ENCODE measurements around the gene C20orf202. TPM values are rescaled to one million over a fixed set of nuclear protein-coding genes. Genes with fewer than 3 reads are reported as not detected.

The C20orf202 gene
- total RNA-seq, 4 donors from 2014 or later, result 0.73 to 0.83 TPM; not detected in 2

GRCh38 chr20:1185790-1186334, 17.4 kb upstream of the C20orf202 start:
- Histone ChIP-seq H3K27me3 (peaks cover 3% of the 10 kb centered on the region in 2 donors), H3K4me1 (peaks cover 0 to 11% of the 10 kb centered on the region in 2 donors), H3K4me3 (peak overlapping the region; percentile 9 to 20), H3K36me3 (no peaks in the 10 kb centered on the region), H3K9me3 (no peaks in the 10 kb centered on the region), H3K27ac (no peak overlapping the region)
- DNase-seq, result no peak
- TF ChIP-seq POLR2A (IDR thresholded peaks at IDR 0.05) (no peak), CTCF (IDR thresholded peaks at IDR 0.05) (peak in 1 of 4 experiments; percentile 5)
- intact Hi-C loops (cut with DNase I; ENCODE audit: low total_unique reads), result no loop called here

GRCh38 chr20:1186367-1186991, 16.8 kb upstream of the C20orf202 start:
- DNase-seq, result no peak
- intact Hi-C loops (cut with DNase I; ENCODE audit: low total_unique reads), result no loop called here
- H3K4me1 ChIP-seq, result peaks cover 0 to 11% of the 10 kb centered on the region in 2 donors
- H3K27ac ChIP-seq, result no peak overlapping the region
- no peaks in the 10 kb centered on the region for H3K36me3 ChIP-seq
- H3K27me3 ChIP-seq, result peaks cover 3% of the 10 kb centered on the region in 2 donors
- H3K9me3 ChIP-seq, result no peaks in the 10 kb centered on the region
- TF ChIP-seq CTCF (IDR thresholded peaks at IDR 0.05) (no peak), POLR2A (IDR thresholded peaks at IDR 0.05) (no peak)
- no peak overlapping the region for H3K4me3 ChIP-seq

GRCh38 chr20:1187605-1188171, 15.6 kb upstream of the C20orf202 start:
- H3K36me3 ChIP-seq, result no peaks in the 10 kb centered on the region
- no peak overlapping the region for H3K27ac ChIP-seq
- peaks cover 3% of the 10 kb centered on the region in 2 donors for H3K27me3 ChIP-seq
- TF ChIP-seq CTCF (IDR thresholded peaks at IDR 0.05) (no peak), POLR2A (IDR thresholded peaks at IDR 0.05) (no peak)
- no peaks in the 10 kb centered on the region for H3K9me3 ChIP-seq
- intact Hi-C loops (cut with DNase I; ENCODE audit: low total_unique reads), result no loop called here
- H3K4me3 ChIP-seq, result no peak overlapping the region
- peaks cover 0 to 11% of the 10 kb centered on the region in 2 donors for H3K4me1 ChIP-seq
- no peak for DNase-seq

- Histone ChIP-seq H3K9me3 (no peaks in the 10 kb centered on the region), H3K36me3 (no peaks in the 10 kb centered on the region), H3K4me1 (peaks cover 0 to 11% of the 10 kb centered on the region in 2 donors), H3K4me3 (no peak overlapping the region), H3K27me3 (peaks cover 3% of the 10 kb centered on the region in 2 donors), H3K27ac (no peak overlapping the region)
- DNase-seq, result no peak
- TF ChIP-seq CTCF (IDR thresholded peaks at IDR 0.05) (no peak), POLR2A (IDR thresholded peaks at IDR 0.05) (no peak)
- intact Hi-C loops (cut with DNase I; ENCODE audit: low total_unique reads), result no loop called here
Measured at GRCh38 chr20:1188347-1188746, 14.9 kb upstream of the C20orf202 start.

- H3K9me3 ChIP-seq, result no peaks in the 10 kb centered on the region
- DNase-seq, result no peak
- no peak overlapping the region for H3K4me3 ChIP-seq
- no peak overlapping the region for H3K27ac ChIP-seq
- H3K27me3 ChIP-seq, result peaks cover under 1 to 3% of the 10 kb centered on the region in 2 donors
- intact Hi-C loops (cut with DNase I; ENCODE audit: low total_unique reads), result no loop called here
- no peak for TF ChIP-seq POLR2A (IDR thresholded peaks at IDR 0.05)
- no peak for TF ChIP-seq CTCF (IDR thresholded peaks at IDR 0.05)
- H3K4me1 ChIP-seq, result peaks cover 0 to 8% of the 10 kb centered on the region in 2 donors
- no peaks in the 10 kb centered on the region for H3K36me3 ChIP-seq
Measured at GRCh38 chr20:1189827-1190226, 13.4 kb upstream of the C20orf202 start.
